Nucleus accumbens (tissue), 56 donors: ENCODE data around the gene HCN3.
"Not testable (repeated sequence)": the region's sequence is repeated elsewhere in the genome, so short reads cannot be mapped to it uniquely, and the experiment has no call there.

Experiments
- DNase-seq, 56 donors: peaks; one replicate each; lab custom pipeline; 2025; lab: John Stamatoyannopoulos, UW

The HCN3 gene

DNA sequence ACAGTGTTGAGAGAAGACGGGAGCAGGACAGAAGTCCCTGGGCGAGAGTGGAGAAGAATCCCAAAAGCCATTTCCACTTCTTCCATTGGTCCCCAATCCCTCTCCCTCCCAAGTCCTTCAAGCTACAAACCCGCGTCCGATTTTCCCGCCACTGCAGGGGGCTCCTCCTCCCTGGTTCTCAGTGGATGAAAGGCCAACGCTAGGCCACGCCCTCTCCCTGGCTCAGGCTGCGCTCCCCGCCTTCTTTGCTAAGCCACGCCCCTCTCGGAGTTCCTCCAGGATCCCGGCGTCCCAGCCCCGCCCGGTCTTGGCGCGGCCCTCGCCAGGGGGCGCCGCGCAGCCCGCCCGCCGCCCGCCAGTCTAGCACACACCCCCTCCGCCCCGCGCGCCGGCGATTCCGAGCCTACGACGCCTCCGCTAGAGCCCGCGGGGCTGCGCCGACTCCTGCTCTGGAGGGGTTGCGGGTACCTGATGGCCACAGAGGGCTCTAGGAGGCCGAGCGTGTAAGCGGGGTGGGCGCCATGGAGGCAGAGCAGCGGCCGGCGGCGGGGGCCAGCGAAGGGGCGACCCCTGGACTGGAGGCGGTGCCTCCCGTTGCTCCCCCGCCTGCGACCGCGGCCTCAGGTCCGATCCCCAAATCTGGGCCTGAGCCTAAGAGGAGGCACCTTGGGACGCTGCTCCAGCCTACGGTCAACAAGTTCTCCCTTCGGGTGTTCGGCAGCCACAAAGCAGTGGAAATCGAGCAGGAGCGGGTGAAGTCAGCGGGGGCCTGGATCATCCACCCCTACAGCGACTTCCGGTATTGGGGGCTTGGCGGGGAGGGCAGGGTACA lies at the start of gene HCN3:
Gene HCN3, plus strand, starts transcription at position 394 of the 832 bp plus-strand sequence. Its CDS starts 128 bp downstream, at position 522.
- DNase-seq = peak; percentile 65 to 99 (median 94)

DNA sequence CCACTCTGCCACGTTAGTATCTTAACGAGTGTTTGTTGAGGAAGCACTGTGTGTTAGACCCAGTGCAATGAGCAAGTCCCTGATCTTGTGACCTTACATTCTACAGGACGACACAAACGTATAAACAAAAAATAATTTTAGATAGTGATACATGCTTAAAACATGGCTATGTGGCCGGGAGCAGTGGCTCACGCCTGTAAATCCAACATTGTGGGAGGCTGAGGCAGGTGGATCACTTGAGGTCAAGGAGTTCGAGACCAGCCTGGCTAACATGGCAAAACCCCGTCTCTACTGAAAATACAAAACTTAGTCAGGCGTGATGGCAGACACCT lies 49.2 kb upstream of the HCN3 start:
- DNase-seq = no peak

DNA sequence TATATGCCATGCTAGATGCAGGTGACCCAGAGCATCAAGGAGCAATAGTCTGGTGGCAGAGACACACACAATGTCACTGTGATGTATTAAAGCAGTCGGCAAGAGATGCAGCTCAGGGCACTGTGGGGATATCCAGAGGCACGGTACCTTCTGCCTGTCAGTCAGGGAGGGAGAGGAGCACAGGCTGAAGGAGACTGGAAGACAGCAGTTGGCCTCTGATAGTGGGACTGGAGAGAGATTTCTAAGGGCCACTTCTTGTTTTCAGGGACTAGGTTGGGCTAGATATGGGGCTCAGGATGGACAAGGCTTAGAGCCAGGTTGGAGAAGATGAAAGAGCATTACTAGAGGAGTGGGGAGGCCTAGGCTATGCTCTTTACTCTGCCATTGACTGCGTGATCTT lies 46.0 kb upstream of the HCN3 start:
- not testable (repeated sequence) for DNase-seq

DNA sequence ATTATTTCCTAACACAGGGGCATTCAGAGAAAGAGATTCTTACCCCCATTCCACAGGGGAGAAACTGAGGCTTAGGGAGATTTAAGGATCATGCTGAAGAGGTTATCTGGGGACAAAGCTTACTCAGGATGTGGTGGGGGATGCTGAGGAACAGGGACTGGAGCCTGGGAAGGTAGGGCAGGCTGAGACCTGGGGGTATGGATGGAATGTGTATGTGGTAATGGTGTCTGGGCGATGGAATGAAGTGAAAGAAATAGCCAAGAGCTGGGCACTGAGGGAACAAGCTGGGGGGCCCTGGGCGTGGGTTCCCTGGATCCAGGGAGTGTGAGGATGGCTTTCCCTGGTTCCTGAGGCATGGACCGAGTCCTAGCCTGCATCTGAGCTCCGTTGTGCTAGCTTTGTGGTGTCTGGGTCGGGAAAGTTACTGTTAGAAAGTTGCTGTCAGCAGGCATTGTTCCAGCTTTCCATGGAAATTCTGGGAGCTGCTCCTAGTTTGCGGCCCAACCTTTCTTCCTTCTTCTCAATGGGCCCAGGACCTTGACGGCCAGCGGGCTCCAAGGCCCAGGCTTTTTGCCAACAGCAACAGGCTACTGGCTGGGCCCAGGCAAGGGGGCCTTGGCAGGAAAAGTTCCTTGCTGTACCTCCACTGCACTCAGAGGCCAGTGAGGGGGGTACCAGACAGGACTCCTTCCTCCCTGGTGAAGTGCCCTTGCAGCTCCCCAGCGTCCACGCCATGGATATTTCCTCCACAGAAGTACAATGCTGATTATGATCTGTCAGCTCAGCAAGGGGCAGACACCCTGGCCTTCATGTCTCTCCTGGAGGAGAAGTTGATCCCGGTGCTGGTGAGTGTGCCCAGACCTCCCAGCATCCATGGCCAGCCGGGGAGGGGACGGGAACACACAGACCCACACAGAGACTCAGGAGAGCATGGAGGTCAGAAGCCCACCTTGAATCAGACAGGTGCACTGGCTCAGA lies 45.0 kb upstream of the HCN3 start:
- DNase-seq = peak in 34 of 56 donors; percentile 4 to 66 (median 22)

DNA sequence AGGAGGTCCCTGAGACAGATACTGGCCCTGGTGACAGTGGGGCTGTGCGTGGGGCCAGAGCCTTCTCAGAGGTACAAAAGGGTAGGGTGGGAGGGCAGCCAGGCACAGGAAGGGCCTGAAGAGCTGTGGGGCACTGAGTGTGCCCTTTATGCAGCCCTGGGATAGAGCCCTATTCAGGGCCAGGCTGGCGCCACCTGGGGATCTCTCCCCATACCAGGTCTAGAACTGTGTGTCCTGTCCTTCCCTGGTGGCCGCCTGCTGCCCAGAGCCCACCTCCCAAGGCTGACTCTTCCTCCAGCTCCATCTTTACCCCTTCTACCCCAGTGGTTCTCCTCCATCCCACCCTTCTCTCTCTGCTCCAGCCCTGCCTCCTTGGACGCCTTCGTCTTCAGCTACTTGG lies 43.8 kb upstream of the HCN3 start:
- not testable (repeated sequence) for DNase-seq

DNA sequence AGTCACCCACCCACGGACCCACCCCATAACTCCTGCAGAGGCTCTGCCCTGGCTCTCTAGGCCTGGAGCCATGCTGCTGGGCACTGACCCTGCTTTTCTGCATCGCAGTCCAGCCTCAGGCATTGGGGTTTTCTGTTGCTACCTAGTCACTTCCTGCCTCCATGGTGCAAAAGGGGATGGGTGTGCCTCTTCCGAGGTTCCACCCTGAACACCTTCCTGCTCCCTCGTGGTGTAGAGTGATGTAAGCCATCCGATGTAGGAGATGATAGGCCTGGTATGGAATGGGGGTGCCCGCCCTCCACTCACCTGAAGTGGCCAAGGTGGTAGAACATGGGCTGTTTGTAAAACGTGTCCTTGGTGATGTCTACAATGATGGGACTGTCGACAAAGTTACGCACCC lies 41.9 kb upstream of the HCN3 start:
- DNase-seq = not testable (repeated sequence)

DNA sequence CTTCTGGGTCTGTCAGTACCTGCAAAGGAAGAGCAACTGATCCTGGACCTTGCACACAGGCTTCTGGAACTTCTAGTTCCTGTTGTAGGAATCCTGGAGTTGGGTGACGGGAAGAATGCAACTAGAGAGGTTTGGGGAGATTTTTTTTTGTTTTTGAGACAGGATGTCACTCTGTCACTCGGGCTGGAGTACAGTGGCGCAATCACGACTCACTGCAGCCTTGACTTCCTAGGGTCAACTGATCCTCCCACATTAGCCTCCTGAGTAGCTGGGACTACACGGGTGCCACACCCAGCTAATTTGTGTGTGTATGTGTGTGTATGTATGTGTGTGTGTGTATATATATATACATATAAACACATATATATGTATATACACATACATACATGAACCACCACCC lies 40.8 kb upstream of the HCN3 start:
- no peak for DNase-seq

DNA sequence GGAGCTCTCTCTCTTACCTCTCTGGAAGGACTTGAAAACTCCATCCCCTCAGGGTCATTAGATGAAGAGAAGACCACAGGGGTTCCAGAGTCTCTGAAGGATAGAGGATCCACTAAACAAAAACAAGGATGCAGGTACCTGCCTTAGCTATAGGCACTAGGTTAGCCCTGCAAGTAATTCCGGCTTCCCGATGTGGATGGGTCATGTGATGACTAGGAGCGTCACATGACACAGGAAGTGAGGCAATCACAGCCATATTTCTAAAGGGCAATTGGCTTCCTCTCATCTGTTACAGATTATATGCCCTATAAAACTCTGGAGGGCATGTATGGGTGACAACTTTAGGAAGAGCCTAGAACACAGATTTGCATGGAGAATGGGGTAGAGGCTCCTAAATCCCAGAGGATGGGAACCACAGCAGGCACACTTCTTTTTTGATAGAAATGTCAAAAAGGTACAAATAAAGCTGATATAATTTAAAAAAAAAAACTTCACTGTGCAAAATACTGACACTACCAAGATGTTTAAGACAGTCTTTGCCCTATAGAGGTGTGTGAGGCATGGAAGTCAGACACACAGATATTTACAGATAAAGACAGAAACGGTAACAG lies 36.1 kb upstream of the HCN3 start:
- peak in 55 of 56 donors; percentile 20 to 90 (median 69) for DNase-seq

DNA sequence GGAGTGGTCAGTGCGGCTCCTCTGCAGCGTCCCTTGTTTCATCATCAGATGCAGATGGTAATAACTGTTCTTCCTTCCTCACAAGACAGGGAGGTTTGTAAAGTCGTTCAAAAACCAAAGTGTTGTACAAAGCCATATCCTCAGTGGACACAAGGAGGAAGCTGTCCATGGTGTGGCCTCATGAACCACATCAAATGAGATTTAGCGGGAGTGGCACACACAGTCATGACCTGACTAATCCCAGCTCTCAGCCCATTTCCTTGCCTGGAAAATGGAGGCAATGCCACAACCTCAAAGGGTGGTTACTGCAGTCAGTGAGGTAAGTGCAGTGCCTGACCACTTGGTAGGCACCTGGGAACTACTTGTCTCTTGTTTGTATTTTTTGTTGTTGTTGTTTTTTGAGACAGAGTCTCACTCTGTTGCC lies 35.4 kb upstream of the HCN3 start:
- DNase-seq = no peak

DNA sequence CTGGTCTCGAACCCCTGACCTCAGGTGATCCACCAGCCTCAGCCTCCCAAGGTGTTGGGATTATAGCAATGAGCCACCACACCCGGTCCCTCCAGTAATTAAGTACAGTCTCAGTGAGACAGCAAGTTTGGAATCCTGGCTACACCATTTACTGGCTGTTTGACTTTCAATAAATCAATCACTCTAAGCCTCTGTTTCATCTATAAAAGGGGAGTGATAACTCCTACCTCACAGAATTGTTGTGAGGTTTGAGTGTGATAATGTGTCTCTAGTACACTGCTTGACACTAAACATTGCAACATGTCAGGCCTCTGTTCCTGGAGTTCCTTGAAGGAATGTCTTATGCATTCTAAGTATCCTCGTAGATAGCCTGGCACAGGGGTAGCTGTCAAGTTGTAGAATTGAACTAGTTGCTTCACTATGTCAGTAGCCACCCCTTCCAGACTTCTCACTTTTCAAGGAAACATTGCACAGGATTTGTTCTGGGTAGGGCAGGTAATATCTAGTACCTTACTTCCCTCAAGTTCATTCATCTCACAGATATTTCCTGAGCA lies 34.4 kb upstream of the HCN3 start:
- DNase-seq = no peak

DNA sequence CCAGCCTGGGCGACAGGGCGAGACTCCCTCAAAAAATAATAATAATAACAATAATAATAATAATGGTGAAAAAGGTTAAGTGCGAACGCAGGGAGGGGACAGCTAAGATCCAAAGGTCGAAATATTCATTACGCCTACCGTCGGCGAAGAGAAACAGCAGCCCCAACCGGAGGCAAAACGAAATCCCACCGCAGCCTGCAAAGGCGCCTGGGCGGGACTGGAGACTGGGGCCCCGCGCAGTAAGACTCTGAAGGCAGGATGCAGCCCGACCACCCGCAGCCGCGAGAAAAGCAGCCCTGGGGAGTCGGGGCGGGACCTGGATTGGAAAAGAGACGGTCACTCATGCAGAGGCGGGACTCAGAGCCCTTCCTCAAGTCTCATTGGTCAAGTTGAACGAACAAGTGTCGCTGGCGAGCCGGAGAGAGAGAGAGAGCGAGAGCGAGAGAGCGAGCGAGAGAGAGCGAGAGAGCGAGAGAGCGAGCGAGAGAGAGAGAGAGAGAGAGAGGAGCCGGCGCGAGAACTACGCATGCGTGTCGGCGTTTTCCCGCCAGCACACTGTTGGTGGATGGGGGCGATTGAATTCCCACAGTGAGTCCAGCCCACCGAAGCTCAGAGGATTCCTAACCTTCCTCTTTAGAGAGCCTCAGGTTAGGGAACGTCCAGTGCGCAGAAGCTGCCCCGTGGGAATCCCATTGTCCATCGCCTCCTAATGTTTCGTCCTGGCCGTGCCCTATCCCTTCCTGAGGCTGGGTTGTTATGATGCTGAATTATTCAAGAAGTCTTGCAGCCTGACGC lies 32.7 kb upstream of the HCN3 start:
- DNase-seq = peak; percentile 80 to 99 (median 96)

DNA sequence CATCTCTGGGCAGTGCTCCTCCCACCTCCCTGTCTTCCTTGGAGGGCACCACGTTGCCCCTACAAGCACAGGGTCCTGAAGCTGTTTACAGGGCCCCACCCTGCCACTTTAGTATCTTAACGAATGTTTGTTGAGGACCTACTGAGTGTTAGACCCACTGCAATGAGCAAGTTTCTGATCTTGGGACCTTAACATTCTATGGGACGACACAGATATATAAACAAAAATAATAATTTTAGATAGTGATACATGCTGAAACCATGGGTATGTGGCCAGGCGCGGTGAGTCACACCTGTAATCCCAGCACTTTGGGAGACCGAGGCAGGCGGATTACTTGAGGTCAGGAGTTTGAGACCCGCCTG lies 32.1 kb upstream of the HCN3 start:
- DNase-seq = no peak

DNA sequence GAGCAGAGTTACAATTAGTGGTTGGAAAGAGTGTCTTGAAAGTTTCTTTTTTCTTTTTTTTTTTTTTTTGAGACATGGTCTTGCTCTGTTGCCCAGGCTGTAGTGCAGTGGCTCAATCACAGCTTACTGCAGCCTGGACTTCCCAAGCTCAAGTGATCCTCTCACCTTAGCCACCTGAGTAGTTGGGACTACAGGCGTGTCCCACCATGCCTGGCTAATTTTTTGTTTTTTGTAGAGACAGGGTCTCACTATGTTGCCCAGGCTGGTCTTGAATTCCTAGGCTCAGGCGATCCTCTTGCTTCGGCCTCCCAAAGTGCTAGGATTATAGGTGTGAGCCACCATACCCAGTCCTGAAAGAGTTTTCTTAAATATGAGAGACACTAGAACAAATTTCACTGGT lies 30.5 kb upstream of the HCN3 start:
- DNase-seq = not testable (repeated sequence)

DNA sequence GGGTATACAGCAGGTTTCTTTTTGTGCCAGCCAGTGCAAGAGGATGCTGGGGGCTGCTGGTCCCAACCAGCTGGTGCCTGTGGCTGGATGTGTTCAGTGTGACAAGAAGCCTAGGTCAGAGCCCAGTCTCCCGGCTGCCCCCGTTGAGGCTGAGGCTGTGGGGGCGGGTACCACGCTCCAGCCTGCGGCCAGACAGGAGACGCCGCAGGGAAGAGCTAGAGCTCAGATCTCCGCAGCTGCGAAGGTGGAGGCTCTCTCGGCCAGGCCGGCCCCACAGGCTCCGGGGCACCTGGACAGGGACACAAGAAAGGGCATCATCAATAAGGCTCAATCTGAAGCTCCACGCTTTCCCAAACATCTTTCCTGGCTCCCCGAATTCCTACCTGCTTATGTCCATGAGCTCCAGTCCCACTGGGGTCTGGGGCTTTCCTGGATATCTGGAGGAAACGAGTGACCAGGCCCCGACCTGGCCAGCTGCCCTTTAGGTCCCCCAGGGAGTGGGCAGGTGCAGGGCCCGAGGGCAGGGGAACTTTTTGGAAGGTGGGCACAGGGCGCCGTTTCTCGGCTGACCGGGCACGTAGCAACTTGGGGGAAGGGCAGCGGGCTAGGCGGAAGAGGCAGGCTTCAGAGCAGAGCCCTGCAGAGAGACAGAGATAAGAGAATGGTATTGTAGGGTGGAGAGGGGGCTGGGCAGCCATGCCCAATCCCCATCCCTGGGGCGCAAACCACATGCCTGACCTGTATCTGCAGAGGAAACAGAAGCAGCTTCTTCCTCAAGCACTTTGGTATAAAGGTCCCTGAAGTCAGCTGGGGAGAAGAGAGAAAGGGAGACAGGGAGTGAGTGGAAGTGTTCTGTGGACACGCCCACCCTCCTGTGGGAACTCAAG lies 29.4 kb upstream of the HCN3 start:
- no peak for DNase-seq

DNA sequence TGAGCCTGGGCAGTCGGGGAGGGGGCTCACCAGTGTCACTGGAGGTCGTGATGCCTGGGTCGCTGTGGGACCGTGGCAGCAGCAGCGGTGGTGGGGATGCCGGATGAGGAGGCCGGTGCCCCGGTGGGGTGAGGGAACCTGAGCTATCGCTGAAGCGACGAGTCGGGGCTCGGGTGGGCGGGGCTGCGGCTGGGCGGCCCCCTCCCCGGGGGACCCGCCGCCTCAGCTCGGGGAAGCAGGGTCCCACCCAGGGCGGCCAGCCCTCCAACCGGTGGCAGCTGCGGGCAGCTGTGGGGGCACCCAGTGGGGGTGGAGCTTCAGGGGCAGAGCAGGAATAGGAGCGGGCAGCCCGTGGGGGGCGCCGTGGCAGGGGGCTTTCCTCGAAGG lies 27.0 kb upstream of the HCN3 start:
- peak in 1 of 56 donors; percentile 51 for DNase-seq

DNA sequence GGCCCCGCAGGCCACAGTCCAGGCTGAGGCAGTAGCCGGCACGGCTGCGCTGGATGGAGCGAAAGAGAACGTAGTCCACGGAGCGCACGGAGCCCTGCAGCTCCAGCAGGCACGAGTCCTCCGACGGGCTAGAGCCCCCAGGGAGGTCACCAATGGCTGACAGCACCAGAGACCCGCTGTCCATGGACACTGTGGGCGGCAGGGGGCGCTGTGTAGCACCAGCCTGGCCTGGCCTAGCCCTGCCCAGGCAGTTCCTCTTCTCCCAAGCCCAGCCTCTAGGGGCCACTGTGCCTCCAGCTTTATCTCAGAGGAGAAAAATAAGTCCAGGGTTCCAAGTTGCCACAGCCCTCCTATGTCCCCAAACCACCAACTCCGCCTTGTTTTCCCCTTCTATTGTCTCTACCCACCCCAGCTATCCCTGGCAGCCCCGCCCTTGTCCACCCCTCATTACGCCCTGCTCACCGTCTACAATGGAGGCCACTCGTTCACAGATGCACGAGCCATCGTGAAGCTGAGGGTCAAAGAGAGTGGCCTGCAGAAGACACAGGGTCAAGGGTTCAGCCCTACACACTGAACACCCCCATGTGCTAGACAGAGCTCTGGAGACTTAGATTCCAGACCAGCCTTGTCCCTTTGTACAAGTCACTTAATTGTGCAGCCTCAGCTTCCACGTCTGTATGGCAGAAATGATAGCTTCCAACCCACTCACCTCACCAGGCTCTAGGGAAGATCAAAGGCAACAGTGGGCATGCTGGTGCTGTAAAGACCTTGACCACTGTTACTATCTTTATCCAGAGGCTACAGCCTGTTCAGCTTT lies 26.4 kb upstream of the HCN3 start:
- DNase-seq = peak in 54 of 56 donors; percentile 30 to 95 (median 80)

DNA sequence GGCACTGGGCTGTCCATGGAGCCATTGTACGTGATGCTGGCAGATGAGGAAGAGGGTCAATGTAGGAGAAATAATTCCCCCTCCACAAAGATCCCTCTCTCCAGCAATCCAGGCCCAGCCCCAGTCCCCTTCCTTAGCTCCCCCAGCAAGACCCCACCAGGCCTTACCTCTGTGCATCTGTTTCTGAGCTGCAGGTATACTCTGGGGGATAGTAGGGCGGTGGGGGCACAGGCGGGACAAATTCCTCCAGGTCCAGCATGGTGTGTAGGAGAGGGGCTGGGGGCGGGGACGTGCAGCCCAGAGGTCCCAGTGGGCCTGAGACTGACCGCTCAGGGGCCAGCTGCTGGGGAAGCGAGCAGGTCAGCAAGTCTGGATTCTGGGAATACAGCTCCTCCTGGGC lies 25.7 kb upstream of the HCN3 start:
- DNase-seq = no peak

DNA sequence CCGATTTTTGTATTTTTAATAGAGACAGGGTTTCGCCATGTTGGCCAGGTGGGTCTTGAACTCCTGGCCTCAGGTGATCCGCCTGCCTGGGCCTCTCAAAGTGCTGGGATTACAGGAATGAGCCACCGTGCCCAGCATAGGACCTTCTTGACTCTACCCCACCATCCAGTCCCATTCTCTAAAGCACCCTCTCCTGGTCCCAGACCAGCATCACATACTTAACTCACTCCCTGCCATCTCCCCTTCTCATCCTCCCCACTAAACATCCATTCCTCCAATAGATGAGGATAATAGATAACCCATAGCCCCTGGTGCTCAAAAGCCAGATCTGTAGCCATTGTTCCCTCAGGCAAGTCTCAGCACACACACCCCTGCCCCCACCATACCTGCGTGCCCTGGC lies 24.1 kb upstream of the HCN3 start:
- DNase-seq = no peak
